H1 (cell line): ENCODE data around the gene MINDY1. TPM values are rescaled to one million over a fixed set of nuclear protein-coding genes. Genes with fewer than 3 reads are reported as not detected.
A peak's percentile ranks its signal among the peaks of the same experiment; 100 is the strongest.

Experiments used
- CTCF ChIA-PET: fragments of 300-600 bp; sonication (Branson Sonifier 250); formaldehyde crosslinking; loops from one replicate; lab custom pipeline; 2021; ENCODE audit not compliant: partially characterized antibody; lab: Charles Lee
- POLR2A ChIA-PET: fragments of 300-600 bp; sonication (Branson Sonifier 250); formaldehyde crosslinking; loops from one replicate; lab custom pipeline; 2021; ENCODE audit warnings: inconsistent platforms; ENCODE audit not compliant: partially characterized antibody; lab: Charles Lee
- DNase-seq, 2 experiments: peaks; one replicate each; pipeline versions ENCODE4 v3.0.0 to v3.0.0-alpha.2; 2010 to 2022; ENCODE audit warnings: low spot score in 2 of 2, low read depth in 1 of 2, mixed read lengths in 1 of 2
- FAIRE-seq: peaks from 2 replicates; lab custom pipeline; 2011; peaks lifted over from hg19 to GRCh38; lab: Jason Lieb, UNC
- H2AFZ ChIP-seq: 2 replicates; pipeline ENCODE4 v1.8.1; 2012; ENCODE audit warnings: low read length, inconsistent platforms
- H2AK5ac ChIP-seq: 2 replicates; pipeline ENCODE4 v1.6.1; 2013; ENCODE audit warnings: low read depth, low read length
- H2BK120ac ChIP-seq: replicated peaks from 2 replicates; pipeline ENCODE3; 2013; ENCODE audit warnings: low read depth, low read length, inconsistent platforms
- H2BK12ac ChIP-seq: 2 replicates; pipeline ENCODE4 v1.6.1; 2013; ENCODE audit warnings: low read depth, low read length
- H2BK15ac ChIP-seq: 2 replicates; pipeline ENCODE4 v1.6.1; 2013; ENCODE audit warnings: low read length
- H2BK20ac ChIP-seq: 2 replicates; pipeline ENCODE4 v1.6.1; 2013; ENCODE audit warnings: low read length
- H2BK5ac ChIP-seq: 2 replicates; pipeline ENCODE4 v1.6.1; 2013; ENCODE audit warnings: low read depth, low read length
- H3K14ac ChIP-seq: 2 replicates; pipeline ENCODE4 v1.6.1; 2013; ENCODE audit warnings: inconsistent platforms; ENCODE audit not compliant: insufficient read length
- H3K18ac ChIP-seq: 2 replicates; pipeline ENCODE4 v1.6.1; 2013; ENCODE audit warnings: low read length; ENCODE audit errors: extremely low read depth
- H3K23ac ChIP-seq: 2 replicates; pipeline ENCODE4 v1.6.1; 2013; ENCODE audit warnings: inconsistent platforms; ENCODE audit not compliant: insufficient read length
- H3K23me2 ChIP-seq: 2 replicates; pipeline ENCODE4 v1.6.1; 2013; ENCODE audit warnings: low read depth, low read length
- H3K27ac ChIP-seq: 2 replicates; pipeline ENCODE4 v1.6.1; 2011; ENCODE audit warnings: low read depth, low read length, inconsistent platforms
- H3K27me3 ChIP-seq, 4 experiments: replicated peaks in 1 of 4; 1 replicate in 1 of 4; 2 replicates in 3 of 4; pipeline versions ENCODE4 v1.6.1 to v1.8.1; 2011 to 2013; ENCODE audit warnings: low read length in 3 of 4, mild to moderate bottlenecking in 3 of 4, inconsistent platforms in 2 of 4, mixed read lengths in 2 of 4, moderate library complexity in 1 of 4; ENCODE audit not compliant: control insufficient read depth in 3 of 4, insufficient read depth in 3 of 4; ENCODE audit errors: extremely low read depth in 1 of 4
- H3K36me3 ChIP-seq, 4 experiments: 2 replicates each; pipeline versions ENCODE4 v1.6.1 to v1.8.1; 2011 to 2013; ENCODE audit warnings: mild to moderate bottlenecking in 4 of 4, low read length in 3 of 4, moderate library complexity in 2 of 4, control low read depth in 1 of 4, inconsistent platforms in 1 of 4; ENCODE audit not compliant: insufficient read depth in 4 of 4, control insufficient read depth in 2 of 4
- H3K4ac ChIP-seq: replicated peaks from 2 replicates; pipeline ENCODE3; 2013; ENCODE audit warnings: low read length, low read depth, mixed read lengths, inconsistent platforms; ENCODE audit not compliant: insufficient read length
- H3K4me1 ChIP-seq, 4 experiments: replicated peaks in 1 of 4; 1 replicate in 1 of 4; 2 replicates in 3 of 4; pipeline versions ENCODE4 v1.6.1 to v1.8.1; 2011 to 2013; ENCODE audit warnings: low read length in 3 of 4, inconsistent platforms in 2 of 4, mixed read lengths in 1 of 4; ENCODE audit not compliant: insufficient read depth in 4 of 4, control insufficient read depth in 3 of 4
- H3K4me2 ChIP-seq, 2 experiments: 2 replicates each; pipeline versions ENCODE4 v1.6.1 to v1.8.1; 2011 to 2013; ENCODE audit warnings: low read depth in 2 of 2, low read length in 2 of 2, control low read depth in 1 of 2, inconsistent platforms in 1 of 2, mild to moderate bottlenecking in 1 of 2; ENCODE audit not compliant: insufficient read depth in 1 of 2
- H3K4me3 ChIP-seq, 4 experiments: fragments of 200-600, 300-600 bp in 1 of 4; sonication (generic), shearing (Covaris generic), sonication (Bioruptor Twin) in 1 of 4; 2 replicates each; pipeline versions ENCODE4 v1.5.1 to v1.8.1; 2011 to 2016; ENCODE audit warnings: low read length in 4 of 4, low read depth in 3 of 4, control low read depth in 2 of 4, inconsistent platforms in 2 of 4, mild to moderate bottlenecking in 2 of 4, mixed read lengths in 1 of 4, moderate library complexity in 1 of 4; ENCODE audit not compliant: insufficient read depth in 2 of 4; ENCODE audit errors: extremely low read depth in 1 of 4
- H3K56ac ChIP-seq: replicated peaks from 2 replicates; pipeline ENCODE3; 2013; ENCODE audit warnings: low read depth, mild to moderate bottlenecking, mixed read lengths, low read length, inconsistent platforms; ENCODE audit not compliant: insufficient read length
- H3K79me1 ChIP-seq: 2 replicates; pipeline ENCODE4 v1.6.1; 2013; ENCODE audit warnings: low read depth, low read length, control low read depth
- H3K79me2 ChIP-seq, 2 experiments: 2 replicates each; pipeline versions ENCODE4 v1.6.1 to v1.8.1; 2012 to 2013; ENCODE audit warnings: low read length in 2 of 2, mild to moderate bottlenecking in 2 of 2, inconsistent platforms in 1 of 2; ENCODE audit not compliant: insufficient read depth in 2 of 2, control insufficient read depth in 1 of 2
- H3K9ac ChIP-seq, 4 experiments: replicated peaks in 1 of 4; 1 replicate in 1 of 4; 2 replicates in 3 of 4; pipeline versions ENCODE4 v1.6.1 to v1.8.1; 2011 to 2013; ENCODE audit warnings: low read depth in 3 of 4, low read length in 3 of 4, control low read depth in 2 of 4, mild to moderate bottlenecking in 2 of 4, moderate library complexity in 2 of 4, inconsistent platforms in 1 of 4; ENCODE audit errors: extremely low read depth in 1 of 4
- H3K9me3 ChIP-seq, 2 experiments: 2 replicates each; pipeline versions ENCODE4 v1.6.1 to v1.8.1; 2012 to 2013; ENCODE audit warnings: mild to moderate bottlenecking in 2 of 2, moderate library complexity in 2 of 2, control low read depth in 1 of 2, inconsistent platforms in 1 of 2, low read depth in 1 of 2, low read length in 1 of 2, mixed read lengths in 1 of 2; ENCODE audit not compliant: insufficient read depth in 2 of 2
- H4K20me1 ChIP-seq, 2 experiments: replicated peaks in 1 of 2; 2 replicates each; pipeline versions ENCODE3 to v1.8.1; 2011 to 2013; ENCODE audit warnings: inconsistent platforms in 2 of 2, low read length in 2 of 2, mild to moderate bottlenecking in 1 of 2; ENCODE audit not compliant: insufficient read depth in 2 of 2, control insufficient read depth in 1 of 2
- H4K5ac ChIP-seq: 2 replicates; pipeline ENCODE4 v1.6.1; 2013; ENCODE audit warnings: low read length, low read depth, mixed read lengths, inconsistent platforms; ENCODE audit not compliant: insufficient read length
- H4K8ac ChIP-seq: 2 replicates; pipeline ENCODE4 v1.8.0; 2013; ENCODE audit warnings: mild to moderate bottlenecking, moderate library complexity, low read length, inconsistent platforms; ENCODE audit not compliant: insufficient read depth; ENCODE audit errors: extremely low read depth
- H4K91ac ChIP-seq: replicated peaks from 2 replicates; pipeline ENCODE3; 2013; ENCODE audit warnings: low read length, mixed read lengths, inconsistent platforms; ENCODE audit not compliant: insufficient read length
- E2F6 ChIP-seq: IDR thresholded peaks from 2 replicates; pipeline ENCODE4 v1.6.1; 2012; ENCODE audit warnings: inconsistent platforms
- RAD21 ChIP-seq, 2 experiments: IDR thresholded peaks in 1 of 2; conservative IDR thresholded peaks in 1 of 2; 2 replicates each; pipeline ENCODE4 v1.6.1; 2011; ENCODE audit warnings: low read depth in 2 of 2, low read length in 2 of 2, improper control_type of control experiment in 1 of 2, inconsistent platforms in 1 of 2, mild to moderate bottlenecking in 1 of 2, moderate library complexity in 1 of 2
- WGBS, 2 experiments: shearing (Covaris generic) in 1 of 2; methylation state at CpG; one replicate each; pipeline versions ENCODE4 v1.1.6 to v1.1.7; 2013 to 2015; ENCODE audit warnings: low lambda C conversion rate in 2 of 2, mixed read lengths in 2 of 2, inconsistent platforms in 1 of 2, low coverage in 1 of 2, missing lambda C conversion rate in 1 of 2; ENCODE audit not compliant: insufficient replicate concordance in 2 of 2, insufficient coverage in 1 of 2, insufficient read length in 1 of 2; ENCODE audit errors: extremely low coverage in 1 of 2, missing lambda C conversion rate in 1 of 2; 5-methylcytosine and 5-hydroxymethylcytosine counted together
- polyA plus RNA-seq, 7 experiments: library from polyadenylated mRNA; depleted of rRNA in 3 of 7; stranded (reverse) in 5 of 7; unstranded in 2 of 7; fragments of >200 nt in 5 of 7; fragments of 200-250 nt in 2 of 7; gene quantifications; 1 replicate in 5 of 7; 2 replicates in 1 of 7; 4 replicates in 1 of 7; pipeline versions ENCODE4 v1.2.1 to v1.2.3, GENCODE V29; 2011 to 2013; ENCODE audit warnings: missing spikeins in 2 of 7, mixed read lengths in 2 of 7
- total RNA-seq: library from RNA; stranded (reverse); fragmentation: NEBNext Ultra II Directional; extraction: Animal tissue kit (Norgen Biotek cat#: 25700); gene quantifications from 2 replicates; pipeline ENCODE4 v1.2.1, GENCODE V29; 2021

MINDY1 gene
- total and polyA plus RNA-seq, 2 of the 8 experiments (the other 6 are each of a cell fraction or from before 2014, with no cell fraction given), result 10.3 to 11.4 TPM

- Histone ChIP-seq H2AFZ (no peak overlapping the region), H3K56ac (no peak overlapping the region), H2BK15ac (no peak overlapping the region), H3K9ac (peak overlapping the region in 2 of 4 experiments; percentile 76 to 81; a peak in 2 of 7 replicates), H3K23ac (no peak overlapping the region), H2BK5ac (no peak overlapping the region), H3K9me3 (no peaks in the 10 kb centered on the region), H3K4me3 (peak overlapping the region; percentile 70 to 96 (median 84)), H3K23me2 (peaks cover 8% of the 10 kb centered on the region; the same call in 1 of the 2 replicates), H4K91ac (no peak overlapping the region), H3K4me2 (peak overlapping the region; percentile 92 to 98), H4K5ac (no peak overlapping the region), H3K27me3 (no peaks in the 10 kb centered on the region), H2BK120ac (no peak overlapping the region), H2BK12ac (no peak overlapping the region), H3K18ac (no peak overlapping the region), H3K27ac (no peak overlapping the region), H2AK5ac (no peak overlapping the region), H3K4me1 (peaks cover 0 to 7% (median 3%) of the 10 kb centered on the region in 4 experiments; a peak in 4 of 7 replicates), H4K20me1 (peaks cover 0 to 3% of the 10 kb centered on the region in 2 experiments), H3K36me3 (peaks cover 2 to 33% (median 15%) of the 10 kb centered on the region in 4 experiments; a peak in 7 of 8 replicates), H3K79me1 (no peaks in the 10 kb centered on the region), H3K4ac (no peak overlapping the region), H3K79me2 (no peaks in the 10 kb centered on the region), H2BK20ac (no peak overlapping the region), H3K14ac (no peak overlapping the region), H4K8ac (peak overlapping the region; percentile 47)
- 29% methylated on average over 3 of the region's 3 CpGs; no CpG with 5 or more reads in 1 of the 2 experiments for WGBS, 2 experiments
- TF ChIP-seq E2F6, result no peak
- TF ChIP-seq RAD21 (IDR thresholded peaks at IDR 0.05 in 1 of 2, conservative IDR thresholded peaks at IDR 0.05 in 1 of 2; ENCODE audit: low read depth in 2 of 2, low read length in 2 of 2), result peak in 1 of 2 experiments; percentile 54; a peak in 1 of 4 replicates
- ChIA-PET POLR2A (interaction anchor here (0.7 to 7.7 kb wide), 15 partner anchors 11 to 232 kb away, joined by 3 to 107 read pairs (median 6); partner anchors contain the start of genes ANXA9, BNIPL, CDC42SE1 and GABPB2), CTCF (interaction anchor here (0.6 to 9.6 kb wide), 13 partner anchors 9 to 114 kb away, joined by 3 to 95 read pairs (median 5); partner anchors contain the start of genes CDC42SE1, MINDY1 and MLLT11)
- FAIRE-seq (no peak), DNase-seq (no peak)
These were observed 41.9 kb upstream of the MINDY1 start for GRCh38 chr1:151048645-151049032.
